ENCODE measurements around the gene FAM78B.

The FAM78B gene

DNA sequence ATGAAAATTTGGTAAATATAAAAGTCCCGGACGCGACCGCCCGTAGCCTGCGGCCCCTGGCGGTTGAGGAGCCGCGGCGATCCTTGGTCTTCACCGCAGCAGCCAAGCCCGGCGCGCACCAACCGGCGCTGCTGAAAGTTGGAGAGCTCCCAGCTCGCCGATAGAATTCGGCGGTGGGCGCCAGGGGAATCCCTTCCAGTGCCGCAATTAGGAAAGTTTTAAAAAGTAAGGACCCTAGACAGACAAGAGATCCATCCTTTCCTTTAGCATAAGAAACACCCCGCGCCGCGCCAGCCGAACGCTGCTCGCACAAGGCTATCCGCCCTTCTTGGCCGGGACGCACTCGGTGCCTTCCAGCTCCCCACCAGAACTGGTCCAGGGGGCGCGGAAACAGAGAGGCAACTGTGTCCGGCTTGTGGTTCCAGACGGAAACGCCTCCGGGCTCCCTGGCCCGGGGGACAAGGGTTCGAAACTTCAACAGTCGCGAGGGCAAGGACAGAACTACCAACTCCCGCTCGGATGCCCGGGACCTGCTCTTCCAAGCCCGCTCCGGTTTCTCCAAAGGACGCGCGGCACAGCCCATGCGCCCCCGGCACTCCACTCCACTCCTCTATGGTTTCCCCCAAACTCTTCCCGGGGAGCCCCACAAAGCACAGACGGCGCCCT lies 1.7 kb downstream of the FAM78B start:
- no peak for DNase-seq (ENCODE audit: low read depth)

DNA sequence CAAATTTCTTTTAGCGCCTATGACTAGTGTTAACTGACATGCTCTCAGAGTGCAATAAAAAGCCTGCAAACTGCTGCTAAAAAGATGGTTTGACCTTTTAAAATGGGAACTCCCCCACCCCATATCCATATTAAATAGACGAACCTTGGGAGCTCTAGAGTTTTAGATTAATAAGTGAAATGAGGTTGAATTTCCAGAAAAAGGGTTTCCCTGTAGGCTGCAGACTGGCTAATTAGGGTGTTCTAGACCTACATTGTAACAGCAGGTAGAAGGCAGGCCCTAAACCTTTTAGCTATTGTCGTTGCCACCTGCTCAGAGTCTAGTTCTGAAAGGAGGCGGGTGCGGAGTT lies 2.2 kb downstream of the FAM78B start:
- no peak for DNase-seq (ENCODE audit: low read depth)

DNA sequence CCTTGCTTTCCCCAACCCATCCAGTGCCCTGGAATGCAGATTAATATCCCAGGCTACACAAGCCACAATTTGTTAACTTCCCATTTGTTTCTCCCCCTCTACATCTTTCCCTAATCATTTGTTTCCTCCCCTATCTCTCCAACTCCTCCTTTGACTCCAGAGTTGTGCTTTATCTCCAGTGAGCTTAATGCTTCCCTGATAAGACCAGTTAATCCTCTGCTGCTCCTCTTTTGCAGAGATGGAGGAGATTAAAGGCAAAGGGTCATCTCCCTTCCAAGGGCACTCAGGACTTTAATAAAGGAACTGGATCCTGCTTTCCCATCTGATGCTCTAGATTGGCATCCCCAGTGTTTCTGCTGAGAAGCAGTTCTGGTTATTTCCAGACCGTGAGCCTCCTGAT lies 7.1 kb downstream of the FAM78B start:
- no peak for DNase-seq (ENCODE audit: low read depth)

DNA sequence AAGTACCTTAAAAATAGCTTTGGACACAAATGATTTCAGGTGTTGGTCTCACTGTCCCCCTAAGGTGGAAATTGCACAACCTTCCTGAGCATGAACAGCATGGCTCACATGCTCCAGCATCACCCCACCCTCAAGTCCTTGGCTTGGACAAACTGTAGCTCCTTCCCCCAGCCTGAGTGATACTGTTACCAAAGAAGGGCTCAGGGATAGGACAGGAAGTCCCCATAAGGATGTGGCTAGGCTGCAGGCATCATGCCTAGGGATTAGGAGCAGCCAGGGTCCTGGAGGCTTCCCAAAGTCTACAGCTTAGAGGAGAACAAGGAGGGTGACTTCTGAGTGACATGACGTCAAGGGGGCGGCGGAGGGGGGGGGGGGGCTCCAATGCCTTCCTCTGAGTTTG lies 10.1 kb downstream of the FAM78B start:
- no peak for DNase-seq (ENCODE audit: low read depth)

DNA sequence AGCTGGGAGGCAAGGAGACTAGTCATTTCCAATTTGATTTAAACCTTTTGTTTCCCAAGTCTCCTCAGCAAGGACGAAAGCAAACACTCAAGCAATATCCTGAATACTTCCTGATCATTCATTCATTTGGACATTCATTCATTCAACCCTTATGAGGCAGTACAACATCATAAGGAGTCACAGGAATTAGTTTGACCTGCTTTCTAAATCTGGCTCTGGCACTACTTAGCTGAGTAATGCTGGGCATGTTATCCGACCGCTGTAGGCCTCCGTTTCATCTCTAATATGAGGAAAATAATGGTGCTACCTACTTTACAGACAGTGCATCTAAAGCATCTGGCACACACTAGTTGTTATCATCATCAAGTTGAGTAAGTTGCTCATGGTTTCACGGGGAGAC lies 11.7 kb downstream of the FAM78B start:
- no peak for DNase-seq (ENCODE audit: low read depth)

DNA sequence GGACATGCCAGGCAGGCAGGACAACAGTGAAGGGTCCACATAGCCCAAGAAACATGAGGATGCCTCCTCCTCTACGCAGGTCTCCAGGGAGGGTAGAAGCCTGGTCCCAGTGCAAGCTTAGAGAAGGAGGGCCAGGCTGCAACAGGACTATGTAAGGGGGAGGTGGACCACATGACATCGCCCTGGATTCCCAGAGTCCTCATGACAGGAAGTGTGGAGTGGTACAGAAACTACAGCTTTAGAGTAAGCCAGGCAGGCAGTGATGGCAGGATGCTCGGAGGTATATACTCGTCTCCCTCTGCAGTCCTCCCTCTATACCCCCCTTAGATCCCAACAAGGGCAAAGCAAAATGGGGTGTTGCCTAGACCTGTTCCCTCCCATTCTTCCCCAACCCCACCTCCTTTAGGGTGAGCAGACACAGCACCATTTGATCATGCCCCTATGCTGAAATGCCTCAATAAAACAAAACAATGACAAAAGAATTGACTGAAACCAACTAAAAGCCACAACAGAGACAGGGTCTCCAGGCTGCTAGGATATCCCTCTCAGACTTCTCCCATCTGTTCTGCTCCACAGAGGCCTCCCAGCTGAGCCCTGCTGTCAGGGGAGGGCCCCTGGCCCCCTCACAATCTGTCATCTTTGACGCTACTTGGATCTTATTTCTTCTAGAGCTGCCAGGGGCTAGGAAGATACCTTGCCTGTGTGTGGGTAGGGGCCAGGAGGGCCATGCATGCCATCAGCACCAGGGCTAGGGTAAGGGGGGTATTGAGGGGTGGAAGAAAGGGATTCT lies 13.1 kb downstream of the FAM78B start:
- DNase-seq (ENCODE audit: low read depth), result no peak

DNA sequence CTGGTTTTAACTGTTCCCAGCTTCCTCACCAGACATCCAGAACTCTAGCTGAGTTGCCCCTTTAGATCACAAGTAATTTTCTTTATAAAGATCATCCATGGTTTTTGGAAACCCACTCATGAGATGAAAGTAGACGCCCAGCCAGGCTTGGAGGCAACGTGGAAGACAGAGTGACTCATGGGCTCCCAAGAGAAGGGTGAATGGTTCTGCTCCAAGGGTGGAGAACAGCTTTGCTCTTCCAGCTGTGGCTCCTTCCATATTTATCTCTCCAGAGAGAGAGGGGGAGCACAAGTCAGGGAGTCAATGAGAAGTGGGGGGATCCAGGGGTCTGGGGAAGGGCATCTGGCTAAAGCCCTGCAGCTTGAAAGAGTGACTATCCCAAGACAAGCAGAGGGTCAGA lies 13.8 kb downstream of the FAM78B start:
- no peak for DNase-seq (ENCODE audit: low read depth)

DNA sequence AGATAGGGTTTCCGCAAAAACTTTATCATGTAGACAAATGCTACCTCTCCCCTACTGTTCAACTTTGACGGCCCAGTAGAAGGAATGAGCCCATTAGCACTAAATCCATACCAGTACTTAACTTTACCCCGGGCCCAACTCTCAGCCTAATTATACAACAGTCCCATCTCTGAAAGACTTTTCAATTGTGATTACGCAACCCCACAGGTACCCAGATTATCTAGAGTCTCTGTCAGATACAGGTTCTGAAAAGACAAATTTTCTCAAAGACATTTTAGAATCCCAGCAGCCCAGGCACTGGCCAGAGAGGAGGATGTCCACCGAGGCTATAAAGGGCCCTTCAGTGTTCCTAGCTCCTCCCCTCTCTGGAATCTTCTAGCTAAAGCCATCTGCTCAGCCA lies 15.0 kb downstream of the FAM78B start:
- no peak for DNase-seq (ENCODE audit: low read depth)

DNA sequence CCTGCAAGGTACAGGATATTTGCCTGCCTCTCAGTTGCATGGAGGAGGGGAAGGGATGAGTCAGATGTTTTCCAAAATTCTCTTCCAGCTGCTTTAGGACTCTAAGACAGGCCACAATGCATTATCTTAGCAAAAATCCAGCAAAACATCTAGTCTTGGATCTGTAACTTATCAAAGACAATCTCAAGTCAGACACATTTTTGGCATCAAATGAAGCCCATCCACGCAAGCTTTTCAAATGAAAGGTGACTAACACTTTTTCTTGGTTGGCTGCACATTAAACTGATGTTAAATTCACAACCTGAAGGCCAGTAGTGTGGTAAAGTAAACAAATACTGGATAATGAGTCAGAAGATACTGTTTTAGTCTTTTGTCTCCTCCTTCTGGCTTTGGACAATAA lies 21.3 kb downstream of the FAM78B start:
- DNase-seq (ENCODE audit: low read depth), result no peak

DNA sequence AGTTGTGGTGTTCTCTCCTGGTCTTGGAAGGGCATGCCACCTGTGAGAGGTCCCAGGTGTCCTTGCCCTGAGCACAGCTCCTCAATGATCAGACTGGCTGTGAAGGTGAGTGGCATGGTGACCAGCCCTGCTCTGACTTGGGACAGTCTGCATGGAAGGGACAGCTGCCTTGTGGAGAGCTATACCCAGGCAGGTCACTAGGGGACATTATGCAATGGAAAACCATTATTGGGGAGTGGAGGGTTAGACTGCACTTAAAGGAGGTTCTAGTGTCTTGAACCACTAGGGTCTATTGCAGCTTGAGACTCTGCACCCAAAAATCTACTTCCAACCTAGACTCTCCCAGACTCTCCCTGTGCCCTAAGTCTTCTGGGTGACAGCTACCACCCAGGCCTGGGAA lies 24.8 kb downstream of the FAM78B start:
- DNase-seq (ENCODE audit: low read depth), result no peak

DNA sequence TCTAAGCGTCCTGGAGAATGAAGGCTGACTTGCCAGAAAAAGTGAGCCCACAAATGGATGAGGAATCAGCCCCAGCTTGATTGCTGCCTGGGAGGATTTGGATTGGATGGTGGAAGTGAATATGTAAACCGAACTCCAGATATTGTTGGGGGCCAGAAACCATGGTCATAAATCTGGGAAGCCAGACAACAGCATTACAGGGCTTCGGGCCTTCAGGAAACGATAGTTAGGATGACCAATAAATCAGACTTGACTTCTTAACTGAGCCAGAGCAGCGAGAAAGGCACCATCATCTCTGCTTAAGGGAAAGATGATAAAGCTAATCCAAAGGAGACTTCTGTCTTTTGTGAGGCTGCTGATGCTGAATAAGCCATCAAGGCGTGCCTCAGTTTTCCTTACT lies 26.6 kb downstream of the FAM78B start:
- no peak for DNase-seq (ENCODE audit: low read depth)

DNA sequence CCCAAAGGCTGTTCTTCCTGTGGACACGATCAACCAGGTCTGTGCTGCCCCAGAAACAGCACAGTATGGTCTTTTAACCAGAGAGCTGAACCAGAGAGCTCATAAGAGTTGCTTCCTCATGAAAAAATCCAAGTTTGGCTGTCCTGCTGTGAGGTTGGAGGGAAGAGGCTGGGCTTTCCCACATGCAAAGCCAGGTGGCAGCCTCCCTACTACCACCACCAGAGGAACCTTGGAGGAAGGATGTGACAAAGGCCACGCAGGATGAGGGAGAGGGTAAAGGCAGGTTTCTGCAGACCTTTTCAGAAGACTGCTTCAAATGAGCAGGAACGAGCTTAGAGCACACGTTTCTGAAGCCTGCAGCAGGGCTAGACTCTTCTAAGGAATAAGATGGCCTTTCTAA lies 27.1 kb downstream of the FAM78B start:
- no peak for DNase-seq (ENCODE audit: low read depth)

DNA sequence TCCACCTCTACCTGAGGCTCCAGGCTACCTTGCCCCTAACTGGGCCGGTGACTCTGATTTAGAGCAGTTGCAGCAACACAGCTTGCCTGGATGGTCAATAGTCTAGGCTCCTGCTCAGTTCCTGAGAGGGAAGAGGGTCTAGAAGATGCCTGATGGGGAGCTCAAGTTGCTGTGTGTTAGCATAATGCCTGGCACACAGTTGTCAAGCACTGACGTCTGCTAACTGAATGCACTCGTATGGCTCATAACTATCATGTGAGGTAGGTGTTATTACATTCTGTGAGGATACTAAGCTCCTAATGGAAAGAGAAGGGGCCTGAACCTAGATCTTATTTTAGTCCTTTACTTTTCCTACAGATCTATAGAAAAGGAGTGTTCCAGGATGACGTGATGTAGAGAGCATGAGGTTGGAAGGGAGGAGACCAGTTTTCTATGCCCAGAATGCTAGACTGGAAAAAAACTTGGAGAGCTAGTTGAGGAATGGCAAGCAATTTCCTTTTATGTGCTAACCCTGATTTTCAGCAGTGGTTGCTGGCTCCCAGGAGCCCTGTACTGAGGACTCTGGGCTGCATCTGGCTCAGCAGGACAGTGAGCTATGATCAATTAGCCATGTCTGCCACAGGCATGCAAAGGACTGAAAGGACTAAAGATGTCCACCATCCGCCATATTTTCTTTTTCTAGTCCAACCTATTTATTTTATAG lies 30.0 kb downstream of the FAM78B start:
- no peak for DNase-seq (ENCODE audit: low read depth)

DNA sequence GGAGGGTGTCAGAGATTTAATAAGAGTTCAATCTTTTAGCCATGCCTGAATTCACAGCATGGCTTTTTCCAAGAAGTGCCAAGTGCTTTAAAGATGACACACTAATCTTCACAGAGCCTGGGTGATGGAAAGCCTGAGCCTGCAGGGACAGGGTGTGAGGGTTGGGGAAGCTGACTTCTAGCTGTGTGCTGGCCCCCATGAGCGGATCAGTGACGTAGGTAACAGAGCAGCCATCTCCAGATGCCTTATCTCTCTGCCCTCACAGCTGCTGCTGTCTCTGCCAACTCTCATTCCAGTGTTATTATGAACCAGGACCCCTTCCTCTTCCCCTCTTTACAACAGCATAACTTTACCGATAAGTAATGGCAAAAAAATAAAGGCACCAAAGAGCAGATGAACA lies 30.6 kb downstream of the FAM78B start:
- no peak for DNase-seq (ENCODE audit: low read depth)

DNA sequence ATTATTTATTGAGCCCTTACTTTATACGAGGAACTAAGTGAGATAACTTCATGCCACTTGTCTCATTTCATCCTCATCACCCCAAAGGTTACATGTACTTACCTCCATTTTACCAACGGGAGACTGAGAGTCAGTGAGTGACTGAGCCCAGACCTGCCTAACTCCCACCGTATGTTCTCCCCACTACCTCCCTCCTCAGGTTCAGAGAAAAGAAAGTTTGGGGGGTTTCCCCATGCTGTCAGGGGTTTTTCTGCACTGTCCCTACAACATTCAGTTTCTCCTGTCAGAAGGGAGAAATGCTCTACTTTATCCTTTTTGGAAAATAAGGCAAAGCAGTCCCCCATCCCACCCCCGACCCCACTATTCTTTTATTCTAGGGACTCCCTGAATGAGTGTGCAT lies 32.9 kb downstream of the FAM78B start:
- DNase-seq (ENCODE audit: low read depth), result no peak

DNA sequence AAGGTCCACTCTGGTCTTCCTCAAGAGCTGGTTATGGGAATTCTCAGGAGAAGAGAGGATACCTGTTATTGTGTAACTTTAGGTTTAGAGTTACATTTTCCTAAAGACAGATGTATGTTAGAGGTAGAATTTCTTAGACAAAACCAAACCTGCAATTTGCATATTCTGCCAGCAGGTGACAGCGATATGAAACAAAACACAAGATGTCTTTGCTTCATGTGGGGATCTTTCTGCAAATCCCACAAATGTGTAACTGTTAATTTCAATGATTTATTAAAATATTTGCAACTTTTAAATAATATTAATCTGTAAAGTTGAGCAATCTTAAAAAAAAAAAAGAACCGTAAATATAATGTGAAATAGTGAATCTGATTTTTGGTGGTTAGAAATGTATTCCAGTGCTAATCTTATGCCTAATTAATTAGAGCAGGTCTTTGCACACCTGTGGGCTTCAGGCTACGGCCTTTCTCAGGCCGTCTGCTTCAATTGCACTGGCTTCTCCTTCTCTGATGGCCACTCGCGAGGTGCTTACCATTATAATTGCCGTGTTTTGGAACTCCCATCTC lies 33.4 kb downstream of the FAM78B start:
- DNase-seq (ENCODE audit: low read depth), result no peak

DNA sequence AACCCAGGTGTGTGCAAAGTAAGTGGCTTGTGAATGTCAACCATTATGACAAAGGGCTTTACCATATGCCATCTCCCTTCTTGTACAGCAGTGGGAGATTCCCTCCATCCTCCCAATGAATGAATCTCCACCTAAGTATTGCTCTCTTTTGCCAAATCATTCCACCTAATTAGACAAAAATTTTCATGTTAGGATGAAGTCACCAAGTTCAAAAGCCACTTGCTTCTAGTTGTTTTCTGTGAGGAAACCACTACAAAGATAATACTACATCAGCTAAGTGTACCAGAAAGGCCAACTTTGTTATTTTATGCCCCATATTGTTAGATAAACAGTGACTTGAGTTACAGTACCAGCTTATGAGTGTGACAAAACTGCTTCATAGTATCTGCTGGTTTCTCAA lies 34.3 kb downstream of the FAM78B start:
- DNase-seq (ENCODE audit: low read depth), result no peak

DNA sequence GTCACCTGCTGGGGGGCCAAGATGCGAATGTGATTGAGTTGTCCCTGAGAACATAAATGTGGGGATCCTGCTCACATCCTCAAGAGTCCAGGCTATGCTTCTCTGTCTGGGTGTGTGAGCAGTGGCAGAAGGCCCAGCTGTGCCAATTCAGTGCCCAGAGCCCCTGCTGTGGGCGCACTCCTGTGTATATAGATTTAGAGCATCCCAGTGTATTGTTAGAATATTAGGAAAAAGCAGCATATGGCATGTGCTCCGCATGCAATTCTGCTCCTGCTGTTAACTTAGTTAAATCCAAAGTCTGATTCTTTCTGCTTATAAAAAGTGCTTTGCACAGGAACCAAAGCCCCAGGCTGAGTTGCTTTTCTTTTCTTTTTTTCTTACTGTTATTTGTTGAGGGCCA lies 37.8 kb downstream of the FAM78B start:
- no peak for DNase-seq (ENCODE audit: low read depth)

DNA sequence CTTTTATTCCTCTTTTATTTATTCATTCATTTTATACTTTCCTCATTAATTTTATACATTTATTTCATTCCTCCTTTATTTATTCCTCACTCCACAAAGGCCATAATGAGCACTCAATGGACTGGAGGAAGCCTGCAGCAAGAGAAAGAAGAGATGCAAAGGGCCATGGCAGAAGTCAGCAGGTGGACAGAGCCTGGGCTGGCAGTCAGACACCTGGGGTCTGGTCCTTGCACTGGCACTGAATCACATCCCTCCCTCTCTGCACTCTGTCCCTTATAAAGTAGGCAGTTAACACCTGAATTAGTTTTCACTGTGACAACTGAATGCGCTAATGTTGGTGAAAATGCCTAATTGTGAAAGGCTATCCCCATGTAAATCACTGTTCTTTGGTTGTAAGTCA lies 38.6 kb downstream of the FAM78B start:
- no peak for DNase-seq (ENCODE audit: low read depth)

DNA sequence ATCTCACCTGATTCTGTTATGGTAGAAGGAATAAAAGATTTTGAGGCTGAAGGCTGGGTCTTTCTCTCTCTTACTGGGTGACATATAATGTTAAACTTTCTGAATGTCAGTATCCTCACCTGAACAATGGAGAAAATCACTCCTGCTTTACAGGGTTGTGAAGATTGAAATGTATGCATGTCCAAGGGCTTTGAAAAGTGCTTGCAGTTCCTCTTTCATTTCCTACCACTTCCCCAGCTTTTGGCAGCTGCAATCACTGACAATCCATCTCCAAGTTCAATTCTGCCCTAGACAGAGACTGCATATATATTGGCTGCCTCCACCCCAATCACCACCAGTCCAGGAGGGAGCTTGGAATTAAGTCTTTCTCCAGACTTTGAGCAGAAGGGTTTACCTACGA lies 39.8 kb downstream of the FAM78B start:
- no peak for DNase-seq (ENCODE audit: low read depth)

DNA sequence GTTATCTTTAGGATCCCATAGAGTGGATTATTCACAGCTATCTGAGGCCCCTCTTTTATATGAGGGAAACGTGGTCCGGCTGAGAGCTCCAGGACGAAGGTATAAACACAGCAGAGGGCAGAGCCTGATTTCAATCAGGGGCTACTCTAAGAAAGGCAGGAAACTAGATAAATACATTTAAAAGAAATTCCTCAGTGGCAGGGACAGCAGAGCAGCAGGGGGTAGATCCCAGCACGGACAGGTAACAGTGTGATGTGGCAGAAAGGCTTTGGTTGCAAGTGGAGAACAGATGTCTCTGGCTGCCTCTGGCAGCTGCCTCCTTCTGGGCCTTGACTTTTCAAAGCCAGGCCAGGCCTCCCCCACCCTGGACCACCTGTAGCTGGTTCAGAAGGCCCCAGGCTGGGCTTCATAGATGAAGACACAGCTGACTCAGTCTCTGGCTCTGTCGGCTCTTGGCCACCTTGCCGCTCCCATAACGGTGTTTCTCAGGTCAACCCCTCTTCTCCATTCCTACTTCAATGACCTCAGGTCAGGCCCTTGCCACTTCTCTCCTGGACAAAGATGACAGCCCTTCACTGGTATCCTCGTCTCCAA lies 43.8 kb downstream of the FAM78B start:
- no peak for DNase-seq (ENCODE audit: low read depth)

DNA sequence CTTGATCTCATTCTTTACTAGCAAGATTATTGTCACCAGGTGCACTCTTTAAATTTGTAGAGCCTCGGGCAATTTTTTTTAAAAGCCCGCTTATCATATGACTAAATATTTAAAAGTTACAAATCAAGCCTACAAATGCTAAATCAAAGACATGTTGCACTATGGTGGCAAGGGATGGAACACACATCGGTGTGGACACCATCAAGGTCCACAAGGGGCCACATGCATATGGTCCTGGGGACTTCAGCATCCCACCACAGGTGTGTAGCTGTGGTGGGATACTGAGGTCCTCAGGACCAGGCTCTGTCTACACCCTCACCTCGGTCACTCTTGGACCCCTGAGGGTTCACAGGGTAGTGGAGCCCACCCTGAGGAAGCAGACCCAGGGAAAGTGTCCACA lies 45.8 kb downstream of the FAM78B start:
- no peak for DNase-seq (ENCODE audit: low read depth)

DNA sequence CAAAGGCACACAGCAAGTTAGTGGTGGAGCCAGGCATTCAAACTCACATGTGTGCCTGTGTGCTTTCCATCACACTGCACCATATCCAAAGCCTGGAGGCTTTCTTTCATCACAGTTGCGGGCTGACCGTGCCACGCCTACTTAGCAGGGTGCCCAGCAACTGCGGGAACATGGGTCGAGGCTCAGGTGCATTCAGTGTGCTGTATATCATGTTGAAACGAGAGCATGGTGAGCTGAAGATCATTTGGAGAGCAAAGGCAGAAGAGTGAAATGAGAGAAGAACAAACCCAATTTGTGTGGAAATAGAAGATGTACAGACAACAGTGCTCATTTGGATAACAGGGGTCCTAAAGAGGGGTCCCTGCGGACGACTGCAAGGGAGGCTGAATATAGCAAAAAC lies 46.5 kb downstream of the FAM78B start:
- no peak for DNase-seq (ENCODE audit: low read depth)

Data from activated gamma-delta T cell treated with anti-CD3 and anti-CD28 coated beads, Interleukin-2, amount 50 U/mL, for 16 hours (primary cell).